NCI-H2081 (cell line): Measurements from ENCODE around the gene DCAF15.
A peak's percentile ranks its signal among the peaks of the same experiment; 100 is the strongest.

Experiments
- DNase-seq, 2 experiments: peaks; one replicate each; lab custom pipeline; 2025; lab: John Stamatoyannopoulos, UW

The DCAF15 gene

DNA sequence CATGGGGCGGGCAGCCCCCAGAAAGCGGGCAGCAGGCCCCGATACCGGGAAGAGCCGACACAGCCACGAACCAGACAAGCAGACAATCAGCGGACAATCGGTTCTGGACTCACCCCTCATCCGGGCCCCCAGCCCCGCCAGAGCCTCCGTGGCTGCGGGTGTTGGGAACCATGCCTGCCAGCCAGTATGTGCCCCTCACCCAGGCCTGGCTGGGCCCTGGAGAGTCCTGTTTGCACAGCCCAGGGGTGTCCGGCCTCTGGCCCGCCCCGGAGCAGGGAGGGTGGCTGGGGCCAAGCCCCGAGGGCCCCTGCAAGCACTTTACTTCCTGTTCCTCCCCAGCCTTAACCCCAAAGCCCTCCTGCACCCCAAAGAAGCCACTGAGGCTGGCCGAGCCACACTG lies 21.9 kb upstream of the DCAF15 start:
- no peak for DNase-seq

DNA sequence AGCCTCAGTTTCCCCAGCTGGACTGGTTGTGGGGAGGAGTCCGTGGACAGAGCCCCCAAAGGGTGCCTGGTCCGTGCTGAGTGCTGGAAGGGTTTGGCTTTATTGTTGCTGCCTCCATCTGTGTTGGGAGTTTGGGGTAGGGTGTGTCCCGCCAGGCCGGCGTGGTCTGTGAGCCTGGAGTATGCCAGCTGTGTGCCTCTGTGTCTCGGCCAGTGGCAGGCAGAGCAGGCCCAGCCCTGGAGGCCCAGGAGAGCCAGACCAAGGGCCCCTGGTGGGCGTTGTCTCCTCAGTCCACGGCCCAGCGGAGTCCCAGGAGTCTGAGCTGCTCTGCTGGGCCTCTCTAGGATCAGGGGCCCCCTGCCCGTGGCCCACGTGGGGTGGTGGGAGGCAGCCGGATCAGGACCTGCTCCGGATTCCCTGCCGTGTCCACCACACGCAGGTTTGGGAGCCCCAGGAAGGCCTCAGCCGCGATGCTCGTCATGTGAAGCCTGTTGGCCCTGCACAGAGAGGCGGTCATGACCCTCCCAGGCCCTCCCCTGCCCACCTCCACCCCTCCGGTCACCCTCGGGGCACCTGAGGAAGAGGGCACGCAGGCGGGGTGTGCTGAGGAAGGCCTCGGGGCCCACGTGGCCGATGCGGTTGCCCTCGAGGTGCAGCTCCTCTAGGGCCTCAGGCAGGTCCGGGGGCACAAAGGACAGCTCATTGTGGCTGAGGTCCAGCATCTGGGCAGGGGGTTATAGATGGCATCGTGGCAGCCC lies 20.7 kb upstream of the DCAF15 start:
- no peak for DNase-seq

DNA sequence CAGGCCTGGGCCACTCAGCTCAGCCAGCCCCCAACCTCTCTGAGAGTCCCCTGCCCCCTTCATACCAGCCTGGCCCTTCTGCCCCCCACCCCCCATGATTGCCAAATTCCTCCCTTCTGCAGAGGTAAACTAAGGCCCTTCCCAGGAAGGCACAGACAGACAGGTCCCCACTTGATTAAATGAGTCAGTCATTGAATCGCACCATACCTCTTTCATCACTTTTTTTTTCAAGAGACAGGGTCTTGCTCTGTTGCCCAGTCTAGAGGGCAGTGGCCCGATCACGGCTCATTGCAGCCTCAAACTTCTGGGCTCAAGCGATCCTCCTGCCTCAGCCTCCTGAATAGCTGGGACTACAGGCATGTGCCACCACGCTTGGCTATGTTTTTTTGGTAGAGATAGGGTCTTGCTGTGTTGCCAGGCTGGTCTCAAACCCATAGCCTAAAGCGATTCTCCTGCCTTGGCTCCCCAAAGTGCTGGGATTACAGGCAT lies 20.1 kb upstream of the DCAF15 start:
- no peak for DNase-seq

DNA sequence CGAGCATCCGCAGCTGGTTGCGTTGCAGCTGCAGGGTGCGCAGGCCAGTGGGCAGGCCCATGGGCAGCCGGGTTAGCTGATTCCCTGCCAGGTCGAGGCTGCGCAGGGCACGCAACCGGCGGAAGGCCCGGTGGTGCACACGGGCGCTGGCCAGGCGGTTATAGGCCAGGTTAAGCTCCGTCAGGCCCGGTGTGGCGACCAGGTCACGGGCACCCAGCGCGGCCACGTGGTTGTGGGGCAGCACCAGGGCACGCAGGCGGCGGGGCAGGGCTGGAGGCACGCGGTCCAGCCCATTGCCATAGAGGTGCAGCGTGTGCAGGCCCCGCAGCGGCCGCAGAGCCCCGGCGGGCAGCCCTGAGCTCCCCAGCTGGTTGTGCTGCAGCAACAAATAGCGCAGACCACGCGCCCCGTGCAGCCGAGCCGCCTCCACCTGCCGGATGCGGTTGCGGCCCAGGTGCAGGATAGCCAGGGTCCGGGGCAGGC lies 19.4 kb upstream of the DCAF15 start:
- DNase-seq: no peak

DNA sequence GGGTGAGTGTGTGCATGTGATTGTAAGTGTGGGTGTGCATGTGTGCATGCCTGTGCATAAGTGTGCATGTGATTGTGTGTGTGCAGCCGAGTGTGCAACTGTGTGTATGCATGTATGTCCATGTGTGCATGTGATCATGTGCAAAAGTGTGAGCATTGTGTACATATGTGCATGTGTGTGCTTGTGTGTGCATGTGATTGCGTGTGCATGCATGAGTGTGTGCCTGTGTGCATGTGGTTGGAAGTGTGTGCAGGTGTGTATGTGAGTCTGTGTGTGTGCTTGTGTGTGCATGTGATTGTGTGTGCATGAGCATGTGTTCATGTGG lies 17.6 kb upstream of the DCAF15 start:
- DNase-seq: no peak

DNA sequence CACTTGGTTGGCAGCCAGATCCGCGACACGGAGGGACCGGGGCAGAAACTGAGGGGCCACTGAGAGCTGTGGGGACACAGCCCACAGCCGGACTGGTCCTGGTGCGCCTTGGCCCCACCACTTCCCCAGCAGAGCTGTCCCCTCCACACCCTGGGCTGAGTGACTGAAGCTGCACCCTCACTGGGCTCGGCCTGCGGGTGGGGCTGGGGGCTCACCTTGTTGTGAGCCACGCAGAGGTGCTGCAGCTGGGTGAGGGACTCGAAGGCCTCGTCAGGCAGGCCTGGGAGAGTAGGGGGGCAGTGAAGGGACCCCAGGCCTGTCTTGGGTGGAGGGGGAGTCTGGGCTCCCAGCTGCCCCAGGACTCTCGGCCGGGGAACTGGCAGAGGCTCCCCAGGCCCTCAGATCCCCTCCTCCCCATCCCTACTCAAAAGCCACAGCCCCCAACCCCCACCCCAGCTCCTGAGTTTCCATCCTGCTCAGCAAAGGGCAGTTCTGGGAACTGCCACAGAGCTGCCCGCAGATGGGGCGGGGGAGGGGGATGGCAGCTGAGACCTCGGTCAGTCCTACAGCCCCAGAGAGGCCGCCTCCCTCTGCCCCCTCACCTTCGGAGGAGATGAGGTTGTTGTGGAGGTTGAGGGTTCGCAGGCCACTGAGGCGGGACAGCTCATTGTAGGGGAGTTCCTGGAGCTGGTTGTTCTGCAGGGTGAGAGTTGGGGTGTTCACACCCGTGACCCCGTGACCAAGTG lies 16.4 kb upstream of the DCAF15 start:
- DNase-seq: no peak

DNA sequence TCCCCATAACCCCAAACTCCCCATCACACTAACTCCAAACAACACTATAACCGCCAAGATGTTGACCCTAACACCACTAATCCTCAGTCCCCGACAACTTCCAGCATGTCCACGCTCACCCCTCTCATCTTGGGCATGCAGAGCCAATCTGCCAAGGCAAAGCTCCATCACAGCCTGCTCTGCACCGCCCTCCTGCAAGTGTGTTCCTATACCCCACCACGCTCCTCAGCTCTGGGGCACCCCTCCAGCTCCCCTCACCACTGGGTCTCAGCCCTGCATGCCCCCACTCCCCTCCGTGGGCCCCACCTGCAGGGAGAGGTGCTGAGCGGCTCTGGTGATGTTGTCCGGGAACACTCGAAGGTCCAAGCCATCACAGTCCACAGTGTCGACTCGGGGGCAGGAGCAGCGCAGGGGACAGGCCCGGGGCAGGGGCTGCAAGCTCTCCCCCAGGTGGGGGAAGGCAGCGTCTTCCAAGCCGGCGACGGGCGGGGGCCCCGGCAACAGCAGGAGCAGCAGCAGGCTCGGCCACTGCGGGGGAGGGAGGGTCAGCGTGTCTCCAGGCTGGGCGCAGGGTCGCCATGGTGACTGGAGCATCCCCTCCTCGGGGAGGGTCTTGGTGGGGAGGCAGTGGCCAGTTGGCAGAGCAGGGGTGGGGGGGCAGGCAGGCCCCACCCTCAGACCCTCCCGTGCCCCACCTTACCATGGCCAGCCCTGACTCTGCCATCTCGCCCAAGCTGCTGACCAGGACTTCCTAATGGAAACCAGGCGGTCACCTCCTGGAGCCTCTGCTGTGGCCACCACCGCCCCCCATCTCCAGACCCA lies 14.6 kb upstream of the DCAF15 start:
- no peak for DNase-seq

DNA sequence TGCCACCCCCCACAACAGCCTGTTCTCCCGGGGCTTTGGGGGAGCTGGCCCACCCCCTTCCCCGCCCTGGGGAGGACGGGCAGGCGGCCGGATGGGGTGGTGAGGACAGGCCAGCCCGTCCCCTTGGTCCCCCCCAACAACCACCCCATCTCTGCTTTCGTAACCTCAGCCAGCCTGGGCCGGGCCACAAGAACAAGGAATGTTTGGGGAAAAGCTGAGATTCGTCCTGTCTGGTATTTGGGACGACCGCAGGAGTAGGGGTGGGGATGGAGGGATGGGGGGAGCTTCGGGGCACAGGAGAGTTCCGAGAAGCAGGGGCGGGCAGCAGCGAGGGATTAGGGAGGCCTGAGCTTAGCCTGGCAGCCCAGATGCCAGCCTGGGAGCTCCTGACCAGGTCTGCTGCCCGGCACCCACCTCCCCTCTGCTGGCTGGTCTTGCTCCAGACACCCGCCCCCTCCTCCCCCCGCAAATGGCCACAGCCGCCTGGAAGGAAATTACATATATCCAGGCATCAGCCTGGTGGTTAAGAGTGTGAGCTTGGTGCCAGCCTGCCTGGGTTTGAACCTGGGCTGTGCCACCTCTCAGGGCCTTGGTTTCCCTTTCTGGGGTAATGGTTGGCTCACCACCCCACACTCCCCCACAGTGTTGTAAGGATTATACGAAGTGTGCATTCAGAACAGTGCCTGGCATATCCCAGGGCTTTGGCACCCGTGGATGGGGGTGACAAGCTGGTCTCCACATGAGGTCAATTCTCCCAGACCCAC lies 13.8 kb upstream of the DCAF15 start, which contains the start of gene PODNL1:
Gene PODNL1 (minus strand): TSS at position 117 of the 764 bp plus-strand sequence. CDS start 236 bp downstream, outside the sequence.
- no peak for DNase-seq

DNA sequence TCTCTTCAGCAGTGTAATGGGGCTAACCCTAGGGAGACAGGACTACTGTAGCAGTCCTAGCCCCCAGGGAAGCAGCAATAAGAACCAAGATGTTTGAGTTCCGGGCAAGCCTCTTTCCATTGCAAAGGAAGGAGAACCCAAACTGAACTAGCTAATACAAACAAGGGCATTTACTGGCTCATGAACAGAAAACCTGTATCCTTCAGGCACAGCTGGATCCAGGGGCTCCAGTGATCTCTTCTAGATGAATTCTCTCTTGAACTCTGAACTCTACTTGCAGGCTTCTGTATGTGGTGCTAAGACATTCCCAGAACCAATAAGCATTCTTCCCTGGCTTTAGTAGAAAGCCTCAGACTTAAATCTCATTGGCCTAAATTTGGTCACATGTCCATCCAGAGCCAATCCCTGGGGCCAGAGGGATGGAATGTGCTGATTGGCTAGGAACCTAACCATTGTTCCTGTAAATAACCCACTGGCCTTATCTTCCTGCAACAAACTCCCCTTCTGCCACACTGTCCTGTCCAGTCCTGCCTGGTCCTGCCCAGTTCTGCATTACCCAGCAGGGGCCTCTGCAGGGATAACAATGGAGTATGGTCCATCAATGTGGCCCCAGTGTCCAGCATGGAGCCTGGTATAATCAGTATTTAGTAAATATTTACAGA lies 10.2 kb upstream of the DCAF15 start:
- no peak for DNase-seq

DNA sequence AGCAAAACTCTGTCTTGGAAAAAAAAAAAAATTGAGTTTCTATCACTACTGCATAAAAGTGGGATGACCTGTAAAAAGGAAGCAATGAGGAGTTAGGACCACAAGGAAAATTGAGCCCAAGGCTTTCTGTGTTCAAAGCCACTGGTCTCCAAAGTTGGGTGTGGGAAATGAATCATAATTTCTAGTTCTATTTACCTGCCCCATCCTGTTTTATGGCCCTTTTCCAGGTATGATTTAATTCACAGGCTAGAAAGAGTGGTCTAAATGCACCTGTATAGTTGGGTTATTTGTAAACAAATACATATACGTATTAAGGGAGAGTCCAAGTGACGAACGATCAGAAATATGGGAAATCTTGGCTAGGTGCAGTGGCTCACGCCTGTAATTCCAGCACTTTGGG lies 5.9 kb upstream of the DCAF15 start:
- no peak for DNase-seq

DNA sequence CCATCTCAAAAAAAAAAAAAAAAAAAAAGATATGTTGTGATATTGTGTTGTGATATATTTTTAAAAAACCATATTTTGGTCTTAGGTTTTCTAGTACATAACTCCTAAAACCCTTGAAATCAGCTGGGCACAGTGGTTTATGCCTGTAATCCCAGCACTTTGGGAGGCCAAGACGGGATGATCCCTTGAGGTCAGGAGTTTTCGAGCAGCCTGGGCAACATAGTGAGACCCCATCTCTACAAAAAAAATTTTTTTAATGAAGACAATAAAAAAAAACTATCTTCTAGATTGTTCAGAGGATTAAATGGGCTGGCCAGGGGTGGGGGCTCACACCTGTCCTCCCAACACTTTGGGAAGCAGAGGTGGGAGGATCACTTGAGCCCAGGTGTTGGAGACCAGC lies 1.3 kb upstream of the DCAF15 start:
- no peak for DNase-seq

DNA sequence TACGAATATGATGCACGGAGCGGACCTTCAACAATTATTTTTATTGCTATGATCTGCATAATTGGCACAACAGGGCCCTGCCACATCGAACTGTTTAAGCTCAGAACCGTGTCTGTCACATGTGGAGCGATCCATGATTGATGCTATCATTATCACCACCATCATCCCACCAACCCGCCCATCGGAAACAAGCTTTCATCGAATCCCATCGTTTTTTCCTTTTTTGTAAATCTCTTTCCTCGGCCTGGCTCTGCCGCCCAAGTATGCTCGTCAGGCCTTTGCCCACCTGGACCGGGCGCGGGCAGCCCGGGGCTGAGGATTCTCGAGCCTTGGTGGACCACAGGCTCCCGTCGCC lies 533 bp upstream of the DCAF15 start:
- peak in 1 of 2 experiments; percentile 69 for DNase-seq

DNA sequence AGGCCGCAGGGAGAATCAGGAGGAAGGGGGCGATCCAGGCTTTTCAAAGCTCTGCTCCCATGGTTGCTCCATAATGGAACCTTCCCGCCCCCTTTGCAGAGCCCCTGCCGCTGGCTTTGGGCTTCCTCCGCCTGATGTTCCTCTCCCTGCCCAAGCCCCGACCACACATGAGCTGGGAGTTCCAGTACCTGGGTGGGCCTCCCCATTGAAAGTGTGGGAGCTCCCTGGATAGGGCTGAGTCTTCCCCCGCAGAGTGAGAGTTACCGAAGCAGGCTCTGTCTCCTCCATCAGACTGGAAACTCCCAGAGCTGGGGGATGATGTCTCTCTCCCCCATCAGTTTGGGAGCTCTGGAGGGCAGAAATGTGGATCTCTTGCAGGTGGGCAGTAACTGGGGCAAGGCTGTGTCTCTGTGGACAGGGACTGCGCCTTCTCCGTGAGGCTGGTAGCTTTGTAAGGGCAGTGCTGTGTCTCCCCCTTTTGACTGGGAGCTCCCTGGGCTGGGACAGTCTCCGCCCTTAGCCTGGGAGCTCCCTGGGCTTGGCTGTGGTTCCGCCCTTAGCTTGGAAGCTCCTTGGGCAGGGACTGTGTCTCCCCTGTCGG lies 722 bp downstream of the DCAF15 start:
- no peak for DNase-seq

DNA sequence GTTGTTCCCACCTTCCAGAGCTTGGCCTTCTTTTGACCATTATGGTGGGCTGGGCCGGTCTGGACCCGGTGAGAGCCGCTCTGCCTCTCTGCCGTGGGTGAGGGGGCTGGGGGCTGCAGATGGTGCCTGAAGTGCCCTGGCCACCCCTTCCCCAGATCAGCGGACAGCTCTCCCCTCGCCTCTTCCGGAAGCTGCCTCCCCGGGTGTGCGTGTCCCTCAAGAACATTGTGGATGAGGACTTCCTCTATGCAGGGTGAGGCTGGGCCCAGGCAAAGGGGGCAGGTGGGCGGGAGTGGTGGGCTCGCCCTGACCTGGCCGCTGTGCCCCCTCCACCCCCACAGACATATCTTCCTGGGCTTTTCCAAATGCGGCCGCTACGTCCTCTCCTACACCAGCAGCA lies 1.9 kb downstream of the DCAF15 start:
- no peak for DNase-seq

DNA sequence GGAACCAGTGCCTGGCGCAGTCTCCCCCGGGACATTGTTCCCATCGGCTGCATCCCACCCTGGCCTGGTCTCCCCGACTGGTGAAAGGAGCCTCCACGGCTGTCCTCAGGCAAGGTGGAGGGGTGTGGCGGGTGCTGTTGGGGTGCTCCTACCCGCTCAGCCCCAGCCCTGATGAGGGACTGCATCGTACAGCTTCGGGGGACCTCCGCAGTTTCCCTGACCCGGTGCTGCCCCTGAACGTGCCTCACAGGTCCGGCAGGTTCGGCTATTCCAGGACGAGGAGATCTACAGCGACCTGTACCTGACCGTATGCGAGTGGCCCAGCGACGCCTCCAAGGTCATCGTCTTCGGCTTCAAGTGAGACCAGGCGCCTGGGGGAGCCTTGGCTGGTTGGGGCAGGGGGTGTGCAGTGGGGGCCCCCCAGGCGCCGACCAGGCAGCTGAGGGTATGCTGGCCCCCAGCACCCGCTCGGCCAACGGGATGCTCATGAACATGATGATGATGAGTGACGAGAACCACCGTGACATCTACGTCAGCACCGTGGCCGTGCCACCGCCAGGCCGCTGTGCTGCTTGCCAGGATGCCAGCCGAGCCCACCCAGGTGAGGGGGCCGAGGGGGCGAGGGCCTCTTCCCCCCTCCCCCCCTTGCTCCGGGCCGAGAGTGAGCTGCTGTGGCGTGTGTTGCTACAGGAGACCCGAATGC lies 3.5 kb downstream of the DCAF15 start:
- no peak for DNase-seq

DNA sequence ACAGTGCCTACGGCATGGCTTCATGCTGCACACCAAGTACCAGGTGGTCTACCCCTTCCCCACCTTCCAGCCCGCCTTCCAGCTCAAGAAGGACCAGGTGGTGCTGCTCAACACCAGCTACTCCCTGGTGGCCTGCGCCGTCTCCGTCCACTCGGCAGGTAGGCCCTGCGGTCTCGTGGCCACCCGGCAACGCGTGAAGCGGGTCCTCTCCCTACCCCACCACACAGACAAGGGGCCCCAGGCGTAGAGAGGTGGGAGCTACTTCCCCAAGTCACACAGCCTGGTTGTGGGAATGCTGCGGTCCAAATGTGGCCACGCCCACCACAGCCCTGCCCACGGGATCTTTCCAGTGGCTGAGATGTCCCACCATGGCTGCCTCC lies 4.0 kb downstream of the DCAF15 start:
- no peak for DNase-seq

DNA sequence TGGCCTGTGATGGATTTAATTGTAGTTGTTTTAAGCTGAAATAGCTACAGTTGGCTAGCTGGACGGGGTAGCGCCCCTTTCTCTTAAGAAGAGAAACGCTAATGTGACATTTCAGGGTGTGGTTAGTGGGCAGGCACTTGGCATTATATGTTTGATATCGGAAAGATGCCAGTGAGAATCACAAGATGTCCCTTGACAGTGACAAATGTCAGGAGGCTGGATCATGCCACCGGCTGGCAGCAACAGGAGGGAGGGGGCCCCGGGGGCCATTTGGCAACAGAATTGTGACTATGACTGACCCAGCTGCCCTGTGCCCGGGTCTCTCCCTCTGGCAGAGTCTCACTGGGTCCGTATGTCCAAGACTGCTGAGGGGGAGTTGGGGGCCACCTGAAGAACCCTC lies 4.7 kb downstream of the DCAF15 start:
- no peak for DNase-seq

DNA sequence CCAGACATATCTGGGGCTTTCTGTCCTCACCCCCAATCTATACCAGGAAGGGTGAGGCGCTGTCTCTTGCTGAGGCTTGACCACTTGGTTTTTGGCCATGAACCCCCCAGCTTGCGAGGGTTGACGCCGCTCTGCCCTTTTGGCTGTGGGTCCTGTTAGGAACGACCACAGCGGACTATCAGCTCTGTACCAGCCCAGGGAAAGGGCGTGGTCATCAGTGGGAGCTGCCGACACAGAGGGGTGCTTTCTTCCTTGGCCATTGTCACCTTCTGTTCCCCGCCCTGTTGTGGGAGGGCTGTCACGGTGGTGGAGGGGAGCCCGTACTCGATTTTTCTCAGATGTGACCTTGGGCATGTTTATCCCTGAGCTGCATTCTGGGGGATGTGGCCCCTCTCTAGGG lies 5.7 kb downstream of the DCAF15 start:
- no peak for DNase-seq

DNA sequence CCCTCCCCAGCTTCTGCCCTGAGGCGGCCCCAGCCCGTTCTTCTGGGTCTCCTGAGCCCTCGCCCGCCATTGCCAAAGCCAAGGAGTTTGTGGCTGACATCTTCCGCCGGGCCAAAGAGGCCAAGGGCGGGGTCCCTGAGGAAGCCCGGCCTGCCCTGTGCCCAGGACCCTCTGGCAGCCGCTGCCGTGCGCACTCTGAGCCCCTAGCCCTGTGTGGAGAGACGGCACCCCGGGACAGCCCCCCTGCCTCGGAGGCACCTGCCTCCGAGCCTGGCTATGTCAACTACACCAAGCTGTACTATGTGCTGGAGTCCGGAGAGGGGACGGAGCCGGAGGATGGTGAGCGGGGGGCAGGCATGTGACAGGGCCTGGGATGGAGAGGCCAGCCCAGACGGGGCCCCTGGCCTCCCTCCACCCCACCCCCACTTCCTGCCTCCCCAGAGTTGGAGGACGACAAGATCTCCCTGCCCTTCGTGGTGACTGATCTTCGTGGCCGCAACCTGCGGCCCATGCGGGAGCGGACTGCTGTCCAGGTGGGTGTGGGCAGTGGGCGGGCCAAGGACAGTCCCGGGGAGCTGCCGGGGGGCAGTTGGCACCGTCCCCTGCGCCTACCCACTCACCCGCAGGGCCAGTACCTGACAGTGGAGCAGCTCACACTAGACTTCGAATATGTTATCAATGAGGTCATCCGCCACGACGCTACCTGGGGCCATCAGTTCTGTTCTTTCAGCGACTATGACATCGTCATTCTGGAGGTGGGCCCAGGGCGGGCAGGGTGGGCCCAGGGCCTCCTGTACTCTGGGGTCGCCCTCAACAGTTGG lies 7.0 kb downstream of the DCAF15 start:
- DNase-seq: no peak
